Right renal cortex interstitium (tissue), 3 donors: ENCODE results near the gene NKD1. TPM values are rescaled to one million over a fixed set of nuclear protein-coding genes. Genes with fewer than 3 reads are reported as not detected.

Source experiments
- DNase-seq, 3 donors: peaks; one replicate each; pipeline ENCODE4 v3.0.0-alpha.2; 2013; ENCODE audit warnings: low read depth in 3 of 3, low spot score in 2 of 3
- polyA plus RNA-seq, 3 donors: library from polyadenylated mRNA; unstranded; fragments of 120-200 nt; gene quantifications; one replicate each; pipeline ENCODE4 v1.2.1, GENCODE V29; 2013; ENCODE audit not compliant: insufficient read length in 3 of 3

Gene NKD1
- polyA plus RNA-seq, 3 donors = 9.3 to 11.2 (median 10.4) TPM

DNA sequence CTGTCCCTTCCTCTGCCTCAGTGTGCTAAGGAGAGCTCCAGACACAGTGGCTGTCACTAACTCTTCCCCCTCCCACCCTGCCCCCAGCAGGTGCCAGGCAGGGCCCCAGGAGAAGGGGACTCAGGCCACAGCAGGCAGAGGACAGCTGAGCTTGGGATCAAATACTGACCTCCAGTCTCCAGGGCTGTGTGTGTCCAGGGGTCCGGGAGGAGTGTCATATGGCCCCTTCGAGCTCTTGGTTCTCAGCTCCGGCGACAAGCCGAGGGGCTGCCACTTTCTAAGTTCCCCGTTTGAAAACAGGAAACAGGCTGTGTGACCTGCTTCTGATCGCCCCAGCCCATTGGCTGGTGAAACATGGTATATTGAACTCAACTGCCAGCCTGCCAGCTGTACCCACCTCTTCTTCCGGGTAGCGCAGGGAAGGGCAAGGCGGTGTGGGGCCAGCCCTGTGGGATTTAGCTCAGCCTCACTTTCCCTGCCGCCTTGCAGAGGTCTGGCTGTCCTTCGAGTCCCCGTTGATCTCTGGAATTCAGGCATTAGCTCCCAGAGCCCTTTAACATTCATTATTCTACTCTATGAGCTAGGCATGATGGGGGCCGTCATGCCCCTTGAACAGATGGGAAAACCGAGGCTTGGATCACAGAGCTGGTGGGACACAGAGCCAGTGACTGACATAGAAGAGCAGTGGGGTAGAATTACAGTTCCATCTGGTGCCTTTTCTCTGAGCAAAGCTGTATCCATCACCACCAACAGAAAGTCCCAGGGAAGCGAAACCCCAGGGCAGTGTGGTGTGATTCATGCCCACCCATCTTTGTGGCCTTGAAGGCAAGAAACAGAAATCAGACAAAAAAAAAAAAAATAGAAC, 133.1 kb downstream of the NKD1 start, which contains the start of gene SNX20:
Gene SNX20 (minus strand): TSS at position 292 of the 865 bp plus-strand sequence. CDS start 3,786 bp downstream, outside the sequence.
- no peak for DNase-seq

GRCh38 chr16:50683689-50684374, 135.6 kb downstream of the NKD1 start:
- no peak for DNase-seq

- no peak for DNase-seq
Observed at GRCh38 chr16:50684823-50685461, 136.7 kb downstream of the NKD1 start.

DNA sequence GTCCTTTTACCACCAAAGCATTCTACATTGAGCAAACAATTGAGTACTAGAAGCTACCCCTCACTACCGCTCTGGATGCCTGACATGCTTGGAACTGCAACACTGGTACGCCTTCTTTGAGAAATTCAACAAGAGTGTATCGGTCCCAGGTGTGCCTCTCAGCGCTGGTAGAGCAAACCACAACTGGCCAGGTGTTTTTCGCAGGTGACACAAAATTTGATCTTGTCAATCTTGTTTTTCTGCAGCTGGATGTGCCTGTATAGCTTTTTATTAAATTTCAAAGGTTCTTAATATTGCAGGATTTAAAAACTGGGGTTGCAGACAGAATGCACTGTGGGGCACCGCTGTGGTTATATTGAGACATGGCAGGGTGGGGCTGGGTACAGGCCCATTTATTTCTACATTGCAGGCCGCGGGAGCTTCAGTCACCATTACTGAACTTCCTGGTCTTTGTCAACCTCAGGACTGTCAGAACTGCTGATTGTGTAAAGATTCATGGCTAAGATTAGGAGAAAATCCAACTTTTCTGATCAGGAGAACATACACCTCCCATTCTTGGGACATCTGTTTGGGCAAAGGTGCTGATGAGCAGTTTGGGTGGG, 137.4 kb downstream of the NKD1 start:
- DNase-seq = no peak

DNA sequence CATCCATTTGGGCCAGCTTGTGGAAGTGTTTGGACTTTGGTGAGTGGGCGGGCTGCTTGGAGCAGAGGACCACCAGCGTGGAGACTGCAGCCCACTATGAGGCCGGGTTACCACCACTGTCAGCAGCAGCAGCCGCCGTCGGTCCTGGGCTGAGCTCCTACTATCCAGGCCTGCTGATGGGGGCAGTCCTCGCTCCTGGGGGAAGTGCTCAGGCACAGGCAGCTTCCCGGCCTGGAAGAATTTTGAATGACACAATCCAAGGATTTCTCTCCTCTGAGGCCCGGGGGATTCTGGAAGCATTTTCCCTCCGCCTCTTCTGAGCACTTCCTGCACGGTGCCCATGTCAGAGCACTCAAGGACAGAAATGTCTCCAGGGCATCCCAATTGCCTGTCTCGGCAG, 139.9 kb downstream of the NKD1 start:
- no peak for DNase-seq

- no peak for DNase-seq
Observed at GRCh38 chr16:50688867-50689266, 140.7 kb downstream of the NKD1 start.

DNA sequence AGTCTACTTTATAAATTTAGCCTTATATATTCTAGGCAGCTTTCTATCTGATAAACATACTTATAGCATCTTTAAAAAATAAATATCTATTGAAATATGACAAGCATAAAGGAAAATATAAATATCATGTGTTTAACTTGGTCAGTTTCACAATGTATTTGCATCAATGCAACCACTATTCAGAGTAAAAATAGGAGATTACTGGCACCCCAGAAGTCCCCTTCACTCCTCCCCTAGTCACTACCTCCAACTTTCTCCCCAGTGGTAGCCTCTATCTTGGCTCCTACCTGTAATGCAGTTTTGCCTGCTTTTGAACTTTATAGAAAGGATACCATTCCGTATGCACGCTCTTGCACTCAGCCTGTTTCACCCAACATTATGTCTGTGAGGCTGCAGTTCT, 142.0 kb downstream of the NKD1 start:
- no peak for DNase-seq

- DNase-seq = no peak
Observed at GRCh38 chr16:50692644-50692998, 144.4 kb downstream of the NKD1 start.

GRCh38 chr16:50692999-50693781, 145.0 kb downstream of the NKD1 start, which contains the start of gene NOD2:
Gene NOD2 (plus strand): TSS chr16:50693606. CDS start chr16:50699496, 5,890 bp downstream.
- no peak for DNase-seq

GRCh38 chr16:50694206-50694605, 146.0 kb downstream of the NKD1 start:
- no peak for DNase-seq

DNA sequence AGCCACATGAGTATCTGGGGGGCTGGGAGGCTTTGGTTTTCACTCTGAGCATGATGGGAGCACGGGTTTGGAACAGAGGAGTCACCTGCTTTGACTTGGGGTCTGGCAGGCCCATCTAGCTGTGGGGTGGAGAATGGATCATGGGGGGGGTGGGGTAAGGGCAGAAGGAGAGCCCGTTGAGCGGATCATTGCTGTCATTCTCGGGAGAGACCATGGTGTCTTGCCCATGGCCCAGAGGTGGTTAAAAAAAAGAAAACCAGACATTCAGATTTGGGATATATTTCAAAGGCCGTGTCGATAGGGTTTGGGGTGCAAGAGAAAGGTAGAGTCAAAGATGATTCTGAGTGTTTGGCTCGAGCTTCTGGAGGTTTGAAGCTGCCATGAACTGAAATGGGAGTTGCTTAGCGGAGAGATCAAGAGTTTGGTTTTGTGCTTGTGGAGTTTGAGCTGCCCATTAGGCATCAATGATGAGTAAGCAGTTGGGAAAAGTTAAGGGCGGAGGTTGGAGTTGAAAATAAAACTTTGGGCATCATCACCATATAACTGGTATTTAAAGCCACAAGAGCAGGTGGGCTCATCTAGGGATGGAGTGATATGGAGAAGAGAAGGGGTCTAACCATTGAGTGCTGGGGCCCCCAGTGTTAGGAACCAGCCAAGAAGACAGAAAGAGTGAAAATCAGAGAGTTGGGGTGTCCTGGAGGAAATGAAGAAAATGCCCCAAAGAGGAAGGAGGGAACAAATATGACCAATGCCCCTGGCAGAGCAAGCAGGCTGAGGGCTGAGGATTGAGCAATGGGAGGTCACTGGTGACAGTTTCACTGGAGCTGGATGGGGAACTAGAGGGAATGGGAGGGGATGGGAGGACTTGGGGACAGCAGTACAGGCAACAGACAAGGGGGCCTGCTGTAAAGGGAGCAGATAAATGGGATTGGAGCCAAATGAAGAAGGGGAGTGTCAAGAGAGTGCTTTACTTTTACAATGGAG, 147.1 kb downstream of the NKD1 start:
- no peak for DNase-seq

DNA sequence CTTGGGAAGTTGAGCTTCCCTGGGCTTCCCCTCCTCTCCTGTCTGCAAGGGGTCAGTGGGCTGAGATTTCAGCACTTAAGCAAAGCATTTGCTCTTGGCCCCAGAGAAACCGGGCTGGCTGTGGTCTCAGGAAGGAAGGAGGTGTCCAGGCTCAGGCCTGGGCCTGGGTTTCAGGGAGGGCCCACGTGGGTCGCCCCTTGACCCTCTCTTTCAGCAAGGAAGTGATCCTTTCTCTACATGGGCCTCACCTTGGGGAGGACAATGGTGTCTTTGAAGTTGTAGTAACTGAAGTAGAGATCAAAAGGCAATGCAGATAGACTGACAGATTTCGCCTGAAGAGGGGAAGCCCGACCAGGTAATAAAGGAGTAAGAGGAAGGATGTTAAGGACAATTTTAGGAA, 147.9 kb downstream of the NKD1 start:
- no peak for DNase-seq

DNA sequence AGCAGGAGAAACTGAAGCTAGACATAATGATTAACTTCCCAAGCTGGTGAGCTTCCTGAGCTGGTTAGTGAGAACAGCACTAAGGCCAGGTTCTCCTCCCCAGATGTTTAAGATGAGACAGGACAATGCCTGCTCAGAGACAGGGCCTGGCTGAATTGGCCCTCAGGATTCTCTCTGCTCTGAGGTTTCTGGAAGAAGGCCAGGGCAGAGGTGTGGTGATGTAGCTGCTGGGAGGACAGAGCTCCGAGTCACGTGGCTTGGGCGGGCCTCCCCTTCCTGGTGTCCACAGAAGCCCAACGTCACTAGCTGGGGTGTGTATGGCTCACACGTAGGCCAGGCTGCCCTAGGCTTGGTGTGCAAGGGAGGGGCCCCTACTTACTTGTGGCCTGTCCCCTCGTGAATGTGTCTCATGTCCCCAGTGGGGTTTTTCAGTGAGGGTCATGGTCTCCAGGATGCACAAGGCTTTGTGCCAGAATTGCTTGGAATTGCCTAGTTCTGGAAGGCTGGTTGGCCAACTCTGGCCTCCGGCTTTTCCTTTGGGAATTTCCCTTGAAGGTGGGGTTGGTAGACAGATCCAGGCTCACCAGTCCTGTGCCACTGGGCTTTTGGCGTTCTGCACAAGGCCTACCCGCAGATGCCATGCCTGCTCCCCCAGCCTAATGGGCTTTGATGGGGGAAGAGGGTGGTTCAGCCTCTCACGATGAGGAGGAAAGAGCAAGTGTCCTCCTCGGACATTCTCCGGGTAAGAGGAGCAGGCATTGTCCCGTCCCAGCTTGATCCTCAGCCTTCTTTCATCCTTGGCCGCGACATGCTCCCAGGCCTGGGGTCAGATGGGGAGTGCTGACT, 148.6 kb downstream of the NKD1 start:
- DNase-seq = no peak

DNA sequence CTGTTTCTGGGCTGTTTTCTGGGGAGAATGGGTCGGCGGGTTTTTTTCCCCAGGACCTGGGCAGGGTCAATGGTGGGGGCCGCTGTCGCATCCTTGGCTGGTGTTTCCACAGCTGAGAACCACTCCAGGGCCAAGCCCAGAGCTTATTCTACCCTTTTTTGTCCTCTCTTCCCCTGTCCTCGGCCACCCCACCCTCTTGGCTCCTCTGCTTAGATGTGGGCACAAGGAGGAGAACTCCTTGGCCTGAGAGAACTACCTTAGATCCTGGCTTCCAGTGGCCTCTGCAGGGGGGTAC, 149.2 kb downstream of the NKD1 start:
- DNase-seq = no peak

DNA sequence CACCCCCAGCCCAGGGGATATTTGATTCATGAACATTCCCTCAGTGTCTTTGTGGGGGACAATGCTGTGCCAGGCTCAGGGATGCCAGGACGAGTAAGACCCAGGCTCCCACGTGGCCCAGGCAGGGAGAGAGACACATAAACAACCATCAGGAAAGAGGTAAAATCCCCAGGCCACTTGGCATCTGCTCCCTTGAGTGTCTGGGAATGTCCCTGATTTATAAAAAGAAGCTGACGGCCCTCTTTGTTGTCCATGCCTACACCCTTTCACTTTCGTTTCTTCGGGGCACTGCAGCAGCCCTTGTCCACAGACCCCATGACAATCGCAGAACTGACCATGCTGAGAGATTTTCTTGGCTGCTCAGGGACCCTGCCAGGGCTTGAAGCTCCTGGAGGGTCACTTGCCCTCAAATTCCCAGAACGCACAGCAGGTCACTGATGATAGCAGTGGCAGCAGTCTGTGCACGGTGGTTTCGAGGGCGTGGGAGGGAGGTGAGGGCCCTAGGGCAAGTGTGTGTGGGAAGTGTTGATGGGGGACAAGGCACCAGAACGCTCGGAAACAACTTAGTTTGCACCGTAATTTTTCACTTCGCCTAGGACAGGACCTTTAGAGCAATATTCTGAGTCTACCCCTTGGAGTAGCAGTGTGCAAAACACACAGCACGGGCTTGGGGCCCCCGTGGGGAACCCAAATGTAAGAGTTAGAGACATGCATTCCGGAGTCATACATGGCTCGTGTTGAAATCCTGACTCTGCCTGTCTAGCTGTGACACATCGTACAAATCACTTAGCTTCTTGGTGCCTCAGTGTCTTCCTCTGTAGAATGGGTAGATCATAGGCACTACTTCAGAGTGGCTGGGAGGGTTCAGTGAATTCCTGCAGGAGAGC, 149.9 kb downstream of the NKD1 start:
- DNase-seq = no peak
